MCF 10A (cell line): ENCODE measurements around the gene MRGPRG. TPM values are rescaled to one million over a fixed set of nuclear protein-coding genes. Genes with fewer than 3 reads are reported as not detected.

Source experiments
- BruUV-seq: library from RNA; stranded (reverse); fragments of 400-500 nt; replicated peaks from 2 replicates; lab custom pipeline; 2021; lab: Mats Ljungman, UMichigan
- CTCF ChIA-PET: fragments of 300-600 bp; sonication (Branson Sonifier 250); formaldehyde crosslinking; extraction: SDS; loops from one replicate; lab custom pipeline; 2021; ENCODE audit warnings: antibody characterized with exemption, inconsistent platforms; lab: Yijun Ruan, JAX
- POLR2A ChIA-PET: fragments of 300-600, 350-650 bp; sonication (Branson Sonifier 250); formaldehyde crosslinking; extraction: SDS; loops from one replicate; lab custom pipeline; 2020; ENCODE audit warnings: antibody characterized with exemption, inconsistent platforms; lab: Yijun Ruan, JAX
- DNase-seq: peaks from one replicate; pipeline ENCODE4 v3.0.0-alpha.2; 2018; ENCODE audit not compliant: unreplicated experiment
- H3K27ac Mint-ChIP-seq: one replicate; pipeline ENCODE4 v1.8.0; 2022; ENCODE audit warnings: mild to moderate bottlenecking, low read depth, mixed read lengths; ENCODE audit not compliant: unreplicated experiment
- H3K27me3 Mint-ChIP-seq: one replicate; pipeline ENCODE4 v1.8.0; 2022; ENCODE audit warnings: mixed read lengths; ENCODE audit not compliant: insufficient read depth, unreplicated experiment
- H3K36me3 Mint-ChIP-seq: one replicate; pipeline ENCODE4 v1.8.0; 2022; ENCODE audit warnings: mild to moderate bottlenecking, moderate library complexity, mixed read lengths; ENCODE audit not compliant: insufficient read depth, unreplicated experiment
- H3K4me1 Mint-ChIP-seq: one replicate; pipeline ENCODE4 v1.8.0; 2022; ENCODE audit warnings: mixed read lengths; ENCODE audit not compliant: insufficient read depth, unreplicated experiment
- H3K4me3 Mint-ChIP-seq: one replicate; pipeline ENCODE4 v1.8.0; 2022; ENCODE audit warnings: mild to moderate bottlenecking, moderate library complexity, mixed read lengths; ENCODE audit not compliant: unreplicated experiment
- H3K9me3 Mint-ChIP-seq: one replicate; pipeline ENCODE4 v1.8.0; 2022; ENCODE audit warnings: mixed read lengths; ENCODE audit not compliant: unreplicated experiment
- CTCF ChIP-seq: fragments of 200-600 bp; IDR thresholded peaks from one replicate; pipeline ENCODE4 v1.8.0; 2022; ENCODE audit warnings: antibody characterized with exemption, mild to moderate bottlenecking; ENCODE audit not compliant: unreplicated experiment
- intact Hi-C: fragments of 100-400 bp; cut with micrococcal nuclease; formaldehyde crosslinking; loops from 2 replicates; pipeline ENCODE4 v1.14.1; 2022
- total RNA-seq: library from RNA; stranded (reverse); gene quantifications from 2 replicates; pipeline ENCODE4 v1.2.3, GENCODE V29; 2022

MRGPRG gene
- total RNA-seq, 1 experiment from 2014 or later: not detected

GRCh38 chr11:3220101-3220500 lies 1.5 kb upstream of the MRGPRG start:
- intact Hi-C loops: no loop called here
- Mint-ChIP-seq H3K4me1 (peaks cover 12% of the 10 kb centered on the region), H3K27me3 (peaks cover 88% of the 10 kb centered on the region), H3K27ac (no peak overlapping the region), H3K9me3 (no peaks in the 10 kb centered on the region), H3K4me3 (no peak overlapping the region), H3K36me3 (no peaks in the 10 kb centered on the region)
- BruUV-seq: no TSS peak
- TF ChIP-seq CTCF: no peak
- ChIA-PET POLR2A (no interaction called here), CTCF (interaction anchor here (1.2 to 2.5 kb wide), 2 partner anchors 16 to 189 kb away, joined by 4 to 9 read pairs; no protein-coding TSS in a partner anchor)
- no peak for DNase-seq

- BruUV-seq: no TSS peak
- Mint-ChIP-seq H3K36me3 (no peaks in the 10 kb centered on the region), H3K4me3 (no peak overlapping the region), H3K9me3 (no peaks in the 10 kb centered on the region), H3K4me1 (peaks cover 12% of the 10 kb centered on the region), H3K27ac (no peak overlapping the region), H3K27me3 (peaks cover 91% of the 10 kb centered on the region)
- DNase-seq: no peak
- TF ChIP-seq CTCF: no peak
- POLR2A ChIA-PET: no interaction called here
- CTCF ChIA-PET: interaction anchor here (0.6 to 1.2 kb wide), 3 partner anchors 10 to 280 kb away, joined by 3 to 4 read pairs (median 3); no protein-coding TSS in a partner anchor
- intact Hi-C loops: loop anchor here (5.0 to 10.0 kb wide), 2 partner anchors 182 to 185 kb away; no protein-coding TSS in a partner anchor
Measured at GRCh38 chr11:3219281-3219892, 774 bp upstream of the MRGPRG start.

- intact Hi-C loops: loop anchor here (1.0 to 10.0 kb wide), 4 partner anchors 108 to 288 kb away; no protein-coding TSS in a partner anchor
- Mint-ChIP-seq H3K36me3 (no peaks in the 10 kb centered on the region), H3K4me3 (no peak overlapping the region), H3K27me3 (peaks cover 91% of the 10 kb centered on the region), H3K27ac (no peak overlapping the region), H3K9me3 (no peaks in the 10 kb centered on the region), H3K4me1 (peaks cover 18% of the 10 kb centered on the region)
- TF ChIP-seq CTCF: no peak
- DNase-seq: no peak
- ChIA-PET CTCF (interaction anchor here (0.6 to 3.7 kb wide), 7 partner anchors 11 to 180 kb away, joined by 3 to 27 read pairs (median 3); no protein-coding TSS in a partner anchor), POLR2A (no interaction called here)
- no TSS peak for BruUV-seq
Measured at GRCh38 chr11:3217818-3218482, 663 bp downstream of the MRGPRG start.

- Mint-ChIP-seq H3K27me3 (peaks cover 86% of the 10 kb centered on the region), H3K36me3 (no peaks in the 10 kb centered on the region), H3K27ac (no peak overlapping the region), H3K4me1 (peaks cover 17% of the 10 kb centered on the region), H3K4me3 (no peak overlapping the region), H3K9me3 (no peaks in the 10 kb centered on the region)
- CTCF ChIA-PET: interaction anchor here (0.6 to 3.7 kb wide), 11 partner anchors 19 to 191 kb away, joined by 3 to 27 read pairs (median 4); no protein-coding TSS in a partner anchor
- no peak for TF ChIP-seq CTCF
- DNase-seq: no peak
- intact Hi-C loops: loop anchor here (5.0 to 10.0 kb wide), 2 partner anchors 179 to 189 kb away; no protein-coding TSS in a partner anchor
- POLR2A ChIA-PET: interaction anchor here (0.6 to 1.3 kb wide), 3 partner anchors 91 to 178 kb away, joined by 3 to 4 read pairs (median 4); no protein-coding TSS in a partner anchor
- no TSS peak for BruUV-seq
Measured at GRCh38 chr11:3216027-3216525, 2.5 kb downstream of the MRGPRG start.
